Heart right ventricle (tissue), 16 donors: ENCODE measurements around the gene COX10. TPM values are rescaled to one million over a fixed set of nuclear protein-coding genes. Genes with fewer than 3 reads are reported as not detected.

Source experiments
- ATAC-seq, 8 donors: fragments of 200-7000 bp; cut with Tn5 transposase; one replicate each; pipeline ENCODE4 v1.9.1; 2020; ENCODE audit warnings: mild to moderate bottlenecking in 8 of 8, moderate library complexity in 8 of 8, moderate number of reproducible peaks in 1 of 8
- DNase-seq, 2 donors: peaks; one replicate each; pipeline ENCODE4 v3.0.0-alpha.2; 2020
- H3K27ac ChIP-seq, 10 donors: fragments of 200-600 bp; sonication (generic) in 2 of 10; one replicate each; pipeline versions ENCODE4 v1.5.0 to v1.8.0; 2020 to 2022; ENCODE audit warnings: mild to moderate bottlenecking in 3 of 10
- H3K27me3 ChIP-seq, 7 donors: fragments of 200-600 bp; one replicate each; pipeline ENCODE4 v1.8.0; 2021 to 2022; ENCODE audit warnings: mild to moderate bottlenecking in 2 of 7
- H3K36me3 ChIP-seq, 9 donors: fragments of 200-600 bp; sonication (generic) in 1 of 9; one replicate each; pipeline versions ENCODE4 v1.5.0 to v1.8.0; 2020 to 2022; ENCODE audit warnings: mild to moderate bottlenecking in 2 of 9
- H3K4me1 ChIP-seq, 9 donors: fragments of 200-600 bp; sonication (generic) in 1 of 9; one replicate each; pipeline versions ENCODE4 v1.5.0 to v1.8.0; 2020 to 2022; ENCODE audit warnings: mild to moderate bottlenecking in 4 of 9
- H3K4me3 ChIP-seq, 10 donors: fragments of 200-600 bp; sonication (generic) in 2 of 10; one replicate each; pipeline versions ENCODE4 v1.5.0 to v1.8.0; 2020 to 2022; ENCODE audit warnings: mild to moderate bottlenecking in 7 of 10, moderate library complexity in 2 of 10
- H3K9me3 ChIP-seq, 11 donors: fragments of 200-600 bp in 10 of 11; sonication (generic) in 2 of 11; one replicate each; pipeline versions ENCODE4 v1.5.0 to v1.8.0; 2013 to 2022; ENCODE audit warnings: mild to moderate bottlenecking in 2 of 11, control low read depth in 1 of 11, moderate library complexity in 1 of 11
- WGBS, 2 donors: extraction: QIAGEN DNeasy Blood & Tissue Kit; methylation state at CpG; one replicate each; pipeline ENCODE4 v1.1.7; 2013; ENCODE audit warnings: inconsistent platforms in 1 of 2; 5-methylcytosine and 5-hydroxymethylcytosine counted together
- intact Hi-C, 10 donors: fragments of 100-400 bp; cut with DNase I; formaldehyde crosslinking; loops; one replicate each; pipeline versions ENCODE4 v1.11.1 to v1.14.2; 2022
- polyA plus RNA-seq, 2 donors: library from polyadenylated mRNA; stranded (reverse); fragments of 200-250 nt; gene quantifications; one replicate each; pipeline ENCODE4 v1.2.3, GENCODE V29; 2013
- total RNA-seq, 10 donors: library from RNA; stranded (reverse); fragmentation: NEBNext Ultra II Directional in 3 of 10; extraction: Animal tissue kit (Norgen Biotek cat#: 25700) in 3 of 10; gene quantifications; one replicate each; pipeline versions ENCODE4 v1.2.1 to v1.2.4, GENCODE V29; 2021 to 2023
- TF ChIP-seq, protein P1 (sequence below), 9 donors: fragments of 200-600 bp; sonication (generic) in 2 of 9; IDR thresholded peaks; one replicate each; pipeline versions ENCODE4 v1.5.0 to v1.8.0; 2021 to 2022; ENCODE audit warnings: antibody characterized with exemption in 9 of 9, mild to moderate bottlenecking in 5 of 9, moderate library complexity in 1 of 9
- donor health status: Arrhythmogenic right ventricular cardiomyopathy.
- donor health status: ischemic (EF 13 %, LVEDD 7.1; RV severe dilation, severe dysfunction).
- donor health status: healthy with polysubstance abuse.
- donor health status: DM: no; HTN: yes; CAD: no.
- donor health status: DM: no; HTN: no; CAD: no.
- donor health status: ischemic (EF 25% LVEDD 6.9; RV normal size, moderate dysfunction).
- donor health status: ischemic (EF 25% LVEDD 5.7; RV mildly dilated, moderate dysfunction).
- donor health status: healthy.
- donor health status: DM: yes; HTN: yes; CAD: no.
- donor health status: Ischemic cardiomyopathy.
- donor health status: ischemic (EF 35%, LVEDD 5.7; RV mildly dilated, moderate dysfunction).
- donor health status: nonischemic (EF 11% LVEDD 7.7; RV severe dilation, severe dysfunction).
- donor health status: DM: yes; HTN: yes; CAD: no.
- donor health status: PGD.
- donor health status: ischemic (EF 29% LVEDD 5.4; RV normal size, mild dysfunction).
- donor health status: nonischemic (EF 23%, LVEDD 6.1; RV moderate dilation, normal function).

The COX10 gene
- total and polyA plus RNA-seq, 12 donors = 18.7 to 73.1 (median 54.0) TPM

DNA sequence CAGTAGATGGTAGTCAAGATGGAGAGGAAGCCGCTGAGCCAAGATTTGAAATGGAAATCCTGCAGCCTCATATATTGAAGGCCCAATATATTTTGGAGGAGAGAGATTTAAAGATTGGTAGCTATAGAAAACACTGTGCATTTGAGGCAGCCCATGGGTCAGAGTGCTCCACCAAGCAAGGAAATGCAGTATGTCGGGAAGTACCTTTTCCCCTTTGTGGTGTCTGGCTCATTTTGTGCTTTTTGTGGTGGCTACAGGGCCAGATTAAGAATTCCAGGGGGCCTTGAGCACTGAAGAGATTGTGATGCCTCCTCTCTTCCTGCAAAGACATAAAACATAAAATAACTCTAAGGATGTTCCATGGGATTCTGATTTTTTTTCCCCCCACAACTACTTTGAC lies 127.8 kb downstream of the COX10 start:
- 91 to 98% methylated on average over 2 of the region's 2 CpGs for WGBS, 2 donors
- Histone ChIP-seq H3K27me3 (no peaks in the 10 kb centered on the region), H3K4me1 (peaks cover 6 to 81% (median 30%) of the 10 kb centered on the region in 9 donors), H3K4me3 (no peak overlapping the region), H3K36me3 (peaks cover 0 to 16% (median 0%) of the 10 kb centered on the region in 9 donors), H3K9me3 (no peaks in the 10 kb centered on the region), H3K27ac (peak overlapping the region in 1 of 10 donors; percentile 68)
- TF ChIP-seq, protein P1, sequence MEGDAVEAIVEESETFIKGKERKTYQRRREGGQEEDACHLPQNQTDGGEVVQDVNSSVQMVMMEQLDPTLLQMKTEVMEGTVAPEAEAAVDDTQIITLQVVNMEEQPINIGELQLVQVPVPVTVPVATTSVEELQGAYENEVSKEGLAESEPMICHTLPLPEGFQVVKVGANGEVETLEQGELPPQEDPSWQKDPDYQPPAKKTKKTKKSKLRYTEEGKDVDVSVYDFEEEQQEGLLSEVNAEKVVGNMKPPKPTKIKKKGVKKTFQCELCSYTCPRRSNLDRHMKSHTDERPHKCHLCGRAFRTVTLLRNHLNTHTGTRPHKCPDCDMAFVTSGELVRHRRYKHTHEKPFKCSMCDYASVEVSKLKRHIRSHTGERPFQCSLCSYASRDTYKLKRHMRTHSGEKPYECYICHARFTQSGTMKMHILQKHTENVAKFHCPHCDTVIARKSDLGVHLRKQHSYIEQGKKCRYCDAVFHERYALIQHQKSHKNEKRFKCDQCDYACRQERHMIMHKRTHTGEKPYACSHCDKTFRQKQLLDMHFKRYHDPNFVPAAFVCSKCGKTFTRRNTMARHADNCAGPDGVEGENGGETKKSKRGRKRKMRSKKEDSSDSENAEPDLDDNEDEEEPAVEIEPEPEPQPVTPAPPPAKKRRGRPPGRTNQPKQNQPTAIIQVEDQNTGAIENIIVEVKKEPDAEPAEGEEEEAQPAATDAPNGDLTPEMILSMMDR (IDR thresholded peaks at IDR 0.05) = no peak
- intact Hi-C loops = no loop called here
- ATAC-seq = no peak
- DNase-seq = no peak

DNA sequence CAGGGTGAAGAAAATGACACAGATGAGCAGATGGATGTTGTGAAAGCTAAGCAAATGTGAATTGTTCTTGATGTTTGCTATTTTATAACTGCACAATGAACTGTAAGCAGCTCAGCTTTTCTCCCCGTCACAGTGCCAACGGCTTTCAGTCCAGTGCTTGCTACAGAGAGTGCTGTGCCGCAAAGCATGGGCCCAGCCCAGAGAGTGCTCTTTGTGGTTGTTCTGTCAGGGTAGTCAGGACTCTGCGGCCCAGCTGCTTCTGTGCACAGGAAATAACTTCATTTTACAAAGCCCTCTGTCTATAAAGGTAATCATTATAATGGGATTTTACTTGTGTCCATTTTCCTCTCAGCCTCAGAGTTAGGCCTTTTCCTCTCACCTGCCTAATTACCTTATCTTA lies 128.3 kb downstream of the COX10 start:
- Histone ChIP-seq H3K36me3 (peaks cover 0 to 11% (median 0%) of the 10 kb centered on the region in 9 donors), H3K4me3 (no peak overlapping the region), H3K27me3 (no peaks in the 10 kb centered on the region), H3K27ac (peak overlapping the region in 2 of 10 donors; percentile 24 to 68), H3K4me1 (peaks cover 6 to 86% (median 31%) of the 10 kb centered on the region in 9 donors), H3K9me3 (no peaks in the 10 kb centered on the region)
- WGBS, 2 donors = 42 to 90% methylated on average over 4 of the region's 4 CpGs
- DNase-seq = no peak
- ATAC-seq = peak in 4 of 8 donors; percentile 47 to 62 (median 52)
- TF ChIP-seq, protein P1 (IDR thresholded peaks at IDR 0.05) = no peak
- intact Hi-C loops = no loop called here

DNA sequence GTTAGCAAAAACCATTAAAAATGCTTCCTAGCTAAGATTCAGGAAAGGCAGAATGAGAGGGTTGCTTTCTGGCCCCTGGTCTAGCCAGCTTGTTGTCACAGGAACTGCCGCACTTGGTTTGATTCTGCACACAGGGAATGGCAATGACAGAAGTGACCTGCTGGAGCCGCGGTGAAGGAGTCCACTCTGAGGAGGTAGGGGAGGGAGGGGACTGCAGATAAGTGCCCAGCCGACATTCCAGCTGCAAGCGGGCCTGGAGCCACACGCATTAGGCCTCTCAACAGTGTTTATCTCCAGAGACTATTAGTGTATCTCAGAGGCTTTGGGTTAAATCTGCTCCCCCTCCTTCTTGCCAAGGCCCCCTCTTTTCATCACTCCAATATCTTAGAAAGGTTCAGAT lies 128.7 kb downstream of the COX10 start:
- DNase-seq (peak; percentile 30 to 46), ATAC-seq (peak; percentile 13 to 93 (median 86))
- WGBS, 2 donors = 36 to 50% methylated on average over 6 of the region's 6 CpGs
- TF ChIP-seq, protein P1 (IDR thresholded peaks at IDR 0.05) = peak in 1 of 9 donors; percentile 9
- Histone ChIP-seq H3K4me1 (peaks cover 6 to 89% (median 31%) of the 10 kb centered on the region in 9 donors), H3K4me3 (no peak overlapping the region), H3K9me3 (no peaks in the 10 kb centered on the region), H3K27ac (peak overlapping the region in 3 of 10 donors; percentile 5 to 68 (median 24)), H3K36me3 (peaks cover 0 to 10% (median 0%) of the 10 kb centered on the region in 9 donors), H3K27me3 (no peaks in the 10 kb centered on the region)
- intact Hi-C loops = no loop called here

DNA sequence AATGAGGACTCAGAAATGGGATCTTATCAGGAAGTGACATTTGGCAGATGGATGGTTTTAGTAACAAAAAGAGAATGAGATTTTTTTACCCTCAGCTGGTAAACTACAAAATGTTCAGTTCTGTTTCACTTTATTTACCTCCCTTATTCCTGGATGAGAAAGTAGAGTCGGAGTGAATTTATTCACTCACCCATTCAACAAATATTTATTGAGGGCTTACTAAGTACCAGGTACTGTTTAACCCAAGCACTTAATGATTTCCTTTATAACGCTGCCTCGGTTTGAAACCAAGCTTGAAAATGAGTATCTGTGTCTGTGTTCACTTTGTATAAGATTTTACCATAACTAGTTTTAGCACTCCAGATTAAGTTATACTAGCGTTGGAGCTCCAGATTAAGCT lies 129.3 kb downstream of the COX10 start:
- peaks cover 6 to 92% (median 31%) of the 10 kb centered on the region in 9 donors for H3K4me1 ChIP-seq
- no peak overlapping the region for H3K4me3 ChIP-seq
- DNase-seq = no peak
- TF ChIP-seq, protein P1 (IDR thresholded peaks at IDR 0.05) = no peak
- intact Hi-C loops = no loop called here
- H3K36me3 ChIP-seq = peaks cover 0 to 10% (median 0%) of the 10 kb centered on the region in 9 donors
- H3K9me3 ChIP-seq = no peaks in the 10 kb centered on the region
- 96 to 97% methylated on average over 4 of the region's 4 CpGs for WGBS, 2 donors
- ATAC-seq = no peak
- no peaks in the 10 kb centered on the region for H3K27me3 ChIP-seq
- H3K27ac ChIP-seq = peak overlapping the region in 3 of 10 donors; percentile 5 to 68 (median 24)
